Mesenchymal stem cell (in vitro differentiated cells and primary cell): ENCODE measurements around the gene FCAR.
"Not testable (repeated sequence)": the region's sequence is repeated elsewhere in the genome, so short reads cannot be mapped to it uniquely, and the experiment has no call there.

Source experiments
- DNase-seq: peaks from one replicate; pipeline ENCODE4 v3.0.0-alpha.2; 2013
- H2AFZ ChIP-seq: one replicate; pipeline ENCODE4 v1.6.1; 2013; ENCODE audit warnings: low read depth, mild to moderate bottlenecking, control low read depth, inconsistent platforms, low read length, moderate library complexity
- H2AK5ac ChIP-seq: 2 replicates; pipeline ENCODE4 v1.6.1; 2013; ENCODE audit warnings: low read length, moderate library complexity, mild to moderate bottlenecking, inconsistent platforms; ENCODE audit not compliant: severe bottlenecking
- H2BK120ac ChIP-seq: one replicate; pipeline ENCODE4 v1.6.1; 2013; ENCODE audit warnings: low read depth, mild to moderate bottlenecking, inconsistent platforms, low read length, moderate library complexity
- H2BK12ac ChIP-seq, 2 experiments: one replicate each; pipeline ENCODE4 v1.6.1; 2013; ENCODE audit warnings: inconsistent platforms in 2 of 2, low read length in 2 of 2, mild to moderate bottlenecking in 2 of 2, moderate library complexity in 2 of 2, control low read depth in 1 of 2
- H2BK15ac ChIP-seq: one replicate; pipeline ENCODE4 v1.6.1; 2013; ENCODE audit warnings: mild to moderate bottlenecking, low read depth, inconsistent platforms; ENCODE audit not compliant: poor library complexity, severe bottlenecking
- H2BK5ac ChIP-seq: 2 replicates; pipeline ENCODE4 v1.6.1; 2013; ENCODE audit warnings: low read depth, mild to moderate bottlenecking, low read length, control low read depth, inconsistent platforms; ENCODE audit not compliant: poor library complexity, severe bottlenecking
- H3K14ac ChIP-seq, 2 experiments: one replicate each; pipeline ENCODE4 v1.6.1; 2013; ENCODE audit warnings: inconsistent platforms in 2 of 2, low read length in 2 of 2, control low read depth in 1 of 2, mild to moderate bottlenecking in 1 of 2, moderate library complexity in 1 of 2
- H3K18ac ChIP-seq, 2 experiments: one replicate each; pipeline ENCODE4 v1.6.1; 2013; ENCODE audit warnings: inconsistent platforms in 2 of 2, low read length in 2 of 2, control low read depth in 1 of 2, low read depth in 1 of 2, mild to moderate bottlenecking in 1 of 2
- H3K23ac ChIP-seq, 2 experiments: one replicate each; pipeline ENCODE4 v1.6.1; 2013; ENCODE audit warnings: inconsistent platforms in 2 of 2, low read length in 2 of 2, mild to moderate bottlenecking in 2 of 2, moderate library complexity in 2 of 2, control low read depth in 1 of 2
- H3K27ac ChIP-seq: 2 replicates; pipeline ENCODE4 v1.5.1; 2013; ENCODE audit warnings: mild to moderate bottlenecking, moderate library complexity, low read length, control low read depth, inconsistent platforms; ENCODE audit not compliant: poor library complexity, severe bottlenecking
- H3K27me3 ChIP-seq, 2 experiments: 2 replicates each; pipeline versions ENCODE4 v1.6.1 to v1.7.0; 2013; ENCODE audit warnings: low read length in 2 of 2, mild to moderate bottlenecking in 2 of 2, moderate library complexity in 2 of 2, control low read depth in 1 of 2, inconsistent platforms in 1 of 2; ENCODE audit not compliant: control insufficient read depth in 1 of 2, insufficient read depth in 1 of 2
- H3K36me3 ChIP-seq, 2 experiments: 2 replicates each; pipeline versions ENCODE4 v1.6.1 to v1.7.0; 2013; ENCODE audit warnings: low read length in 2 of 2, control low read depth in 1 of 2, inconsistent platforms in 1 of 2, low read depth in 1 of 2, mild to moderate bottlenecking in 1 of 2; ENCODE audit not compliant: insufficient read depth in 2 of 2, control insufficient read depth in 1 of 2
- H3K4ac ChIP-seq, 2 experiments: one replicate each; pipeline ENCODE4 v1.6.1; 2013; ENCODE audit warnings: inconsistent platforms in 2 of 2, low read length in 2 of 2, mild to moderate bottlenecking in 2 of 2, moderate library complexity in 2 of 2, control low read depth in 1 of 2, low read depth in 1 of 2
- H3K4me1 ChIP-seq: 2 replicates; pipeline ENCODE4 v1.6.1; 2013; ENCODE audit warnings: low read depth, low read length, control low read depth; ENCODE audit not compliant: control insufficient read depth, insufficient read depth
- H3K4me2 ChIP-seq: 2 replicates; pipeline ENCODE4 v1.6.1; 2013; ENCODE audit warnings: low read length, mild to moderate bottlenecking, inconsistent platforms; ENCODE audit not compliant: poor library complexity, severe bottlenecking
- H3K4me3 ChIP-seq, 2 experiments: 2 replicates each; pipeline versions ENCODE4 v1.5.1 to v1.7.0; 2013; ENCODE audit warnings: low read length in 2 of 2, mild to moderate bottlenecking in 2 of 2, control low read depth in 1 of 2, low read depth in 1 of 2; ENCODE audit not compliant: insufficient read depth in 1 of 2
- H3K79me1 ChIP-seq: replicated peaks from 2 replicates; pipeline ENCODE4 v1.6.1; 2013; ENCODE audit warnings: mild to moderate bottlenecking, control low read depth, low read length, inconsistent platforms; ENCODE audit not compliant: poor library complexity, severe bottlenecking
- H3K9ac ChIP-seq: 2 replicates; pipeline ENCODE4 v1.7.0; 2013; ENCODE audit warnings: mild to moderate bottlenecking, low read length, moderate library complexity
- H3K9me3 ChIP-seq: 2 replicates; pipeline ENCODE4 v1.7.0; 2013; ENCODE audit warnings: mild to moderate bottlenecking, low read length; ENCODE audit not compliant: control insufficient read depth
- H4K8ac ChIP-seq: one replicate; pipeline ENCODE4 v1.6.1; 2013; ENCODE audit warnings: inconsistent platforms, mild to moderate bottlenecking, low read length, moderate library complexity
- H4K91ac ChIP-seq: one replicate; pipeline ENCODE4 v1.6.1; 2013; ENCODE audit warnings: mild to moderate bottlenecking, low read length, inconsistent platforms
- WGBS: methylation state at CpG from one replicate; pipeline ENCODE4 v1.1.7; 2013; ENCODE audit warnings: mixed read lengths; 5-methylcytosine and 5-hydroxymethylcytosine counted together

Gene FCAR

GRCh38 chr19:54832496-54832895 is 41.5 kb upstream of the FCAR start, which contains the start of gene KIR2DS4:
Gene KIR2DS4, plus strand, starts transcription at chr19:54832676.
- not testable (repeated sequence) for H2BK5ac ChIP-seq, H3K36me3 ChIP-seq, H3K18ac ChIP-seq, H3K4ac ChIP-seq, H3K4me1 ChIP-seq, DNase-seq, H3K23ac ChIP-seq, H3K4me2 ChIP-seq, H2AK5ac ChIP-seq, H3K14ac ChIP-seq, H2BK12ac ChIP-seq, H2AFZ ChIP-seq, H3K9me3 ChIP-seq, H2BK15ac ChIP-seq, H3K9ac ChIP-seq, H3K79me1 ChIP-seq, H4K8ac ChIP-seq, H4K91ac ChIP-seq, H3K27me3 ChIP-seq, H3K4me3 ChIP-seq, H3K27ac ChIP-seq, H2BK120ac ChIP-seq
- 86% methylated on average over 14 of the region's 14 CpGs for WGBS

GRCh38 chr19:54835126-54835525 is 38.9 kb upstream of the FCAR start:
- H2AK5ac ChIP-seq, DNase-seq, H4K8ac ChIP-seq, H3K36me3 ChIP-seq, H3K23ac ChIP-seq, H3K9ac ChIP-seq, H3K18ac ChIP-seq, H3K14ac ChIP-seq, H3K4me1 ChIP-seq, H4K91ac ChIP-seq, H3K27ac ChIP-seq, H2BK12ac ChIP-seq, H2BK15ac ChIP-seq, H3K4me3 ChIP-seq, H3K27me3 ChIP-seq, H3K79me1 ChIP-seq, H2BK5ac ChIP-seq, H3K4me2 ChIP-seq, H2AFZ ChIP-seq, H2BK120ac ChIP-seq, H3K9me3 ChIP-seq, H3K4ac ChIP-seq: not testable (repeated sequence)
- WGBS, result 71% methylated on average over 5 of the region's 5 CpGs

GRCh38 chr19:54837522-54837921 is 36.5 kb upstream of the FCAR start:
- H3K27ac ChIP-seq, H2BK15ac ChIP-seq, H3K23ac ChIP-seq, H3K14ac ChIP-seq, H3K36me3 ChIP-seq, H4K8ac ChIP-seq, DNase-seq, H3K9ac ChIP-seq, H3K4me1 ChIP-seq, H3K27me3 ChIP-seq, H4K91ac ChIP-seq, H3K9me3 ChIP-seq, H2AK5ac ChIP-seq, H3K79me1 ChIP-seq, H3K4ac ChIP-seq, H2BK120ac ChIP-seq, H3K4me2 ChIP-seq, H3K18ac ChIP-seq, H2AFZ ChIP-seq, H2BK12ac ChIP-seq, H3K4me3 ChIP-seq, H2BK5ac ChIP-seq: not testable (repeated sequence)
- WGBS, result 44% methylated on average over 1 of the region's 2 CpGs

- H3K4me3 ChIP-seq, H2BK15ac ChIP-seq, H3K27ac ChIP-seq, DNase-seq, H3K4me1 ChIP-seq, H3K27me3 ChIP-seq, H2AFZ ChIP-seq, H3K9me3 ChIP-seq, H3K23ac ChIP-seq, H3K4me2 ChIP-seq, H2BK12ac ChIP-seq, H4K8ac ChIP-seq, H2BK120ac ChIP-seq, H4K91ac ChIP-seq, H3K79me1 ChIP-seq, H3K14ac ChIP-seq, H3K18ac ChIP-seq, H2AK5ac ChIP-seq, H3K36me3 ChIP-seq, H3K4ac ChIP-seq, H3K9ac ChIP-seq, H2BK5ac ChIP-seq: not testable (repeated sequence)
- WGBS, result 64% methylated on average over 8 of the region's 8 CpGs
These were observed 30.9 kb upstream of the FCAR start for GRCh38 chr19:54843171-54843570.
